ENCODE data around the gene BAIAP3. TPM values are rescaled to one million over a fixed set of nuclear protein-coding genes. Genes with fewer than 3 reads are reported as not detected.

Gene BAIAP3
- total and polyA plus RNA-seq, 2 donors (not counting 3 experiments of a cell fraction or from before 2014, with no cell fraction given): 0.36 to 0.66 TPM

DNA sequence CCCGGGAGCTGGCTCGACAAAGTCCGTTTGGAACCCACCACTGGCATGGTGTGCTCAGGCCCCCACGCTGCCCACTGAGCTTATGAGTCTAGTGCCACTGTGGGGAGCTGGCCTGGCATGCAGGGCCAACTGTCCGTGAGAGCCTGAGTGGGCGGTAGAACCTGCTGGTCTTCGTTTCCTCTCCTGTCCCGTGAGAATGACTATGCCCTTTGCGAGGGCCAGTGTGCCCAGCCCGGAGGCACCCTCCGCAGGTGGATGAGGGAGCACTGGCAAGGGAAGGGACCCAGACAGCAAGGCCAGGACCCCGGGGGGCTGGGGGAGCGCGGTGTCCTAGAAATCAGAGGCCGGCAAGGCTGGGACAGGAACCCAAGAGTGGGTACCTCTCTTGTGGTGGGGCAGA, 3.2 kb downstream of the BAIAP3 start:
- no peaks in the 10 kb centered on the region for H3K36me3 ChIP-seq (ENCODE audit: control insufficient read depth in 2 of 2, extremely low read depth in 1 of 2, insufficient read depth in 2 of 2, low read length in 2 of 2)
- H3K9ac ChIP-seq (replicated peaks; ENCODE audit: extremely low read depth, insufficient read depth, low read length): no peak overlapping the region
- no peak overlapping the region for H2AFZ ChIP-seq (ENCODE audit: low read depth, low read length)
- H3K4me3 ChIP-seq (replicated peaks in 1 of 3; ENCODE audit: insufficient read depth in 1 of 3, low read depth in 1 of 3, low read length in 3 of 3): no peak overlapping the region
- BruUV-seq (replicated peaks): no TSS peak
- H3K79me2 ChIP-seq (ENCODE audit: control insufficient read depth, insufficient read depth, low read length): no peaks in the 10 kb centered on the region
- H3K4me2 ChIP-seq (ENCODE audit: insufficient read depth, low read length): no peak overlapping the region
- peaks cover 30 to 39% of the 10 kb centered on the region in 2 experiments for H3K27me3 ChIP-seq (ENCODE audit: control insufficient read depth in 2 of 2, insufficient read depth in 2 of 2, low read length in 2 of 2)
- CTCF ChIA-PET: interaction anchor here (1.0 to 1.3 kb wide), 2 partner anchors 10 to 52 kb away, joined by 3 read pairs; no protein-coding TSS in a partner anchor
- DNase-seq (ENCODE audit: low read depth, low spot score) (no peak), FAIRE-seq (no peak)
- no peaks in the 10 kb centered on the region for H4K20me1 ChIP-seq (replicated peaks; ENCODE audit: control insufficient read depth, extremely low read depth, insufficient read depth, low read length)
- intact Hi-C loops (cut with micrococcal nuclease): no loop called here
- no peaks in the 10 kb centered on the region for H3K9me1 ChIP-seq (replicated peaks; ENCODE audit: control insufficient read depth, extremely low read depth, insufficient read depth, low read length)
- TF ChIP-seq EZH2 (IDR thresholded peaks at IDR 0.05; ENCODE audit: borderline replicate concordance, low read depth, low read length, severe bottlenecking) (no peak), POLR2A (IDR thresholded peaks at IDR 0.05; ENCODE audit: low read depth, low read length) (no peak), MAX (IDR thresholded peaks at IDR 0.05; ENCODE audit: insufficient read depth, insufficient read length) (no peak), MYC (IDR thresholded peaks at IDR 0.05; ENCODE audit: low read depth, low read length) (no peak), CTCF (IDR thresholded peaks at IDR 0.05; ENCODE audit: extremely low read depth in 1 of 2, insufficient read depth in 1 of 2, low read depth in 1 of 2, low read length in 2 of 2) (no peak), POLR2AphosphoS5 (IDR thresholded peaks at IDR 0.05; ENCODE audit: insufficient read depth, low read depth, low read length) (no peak), FOS (IDR thresholded peaks at IDR 0.05; ENCODE audit: borderline replicate concordance, insufficient read depth, low read length) (no peak), JUN (IDR thresholded peaks at IDR 0.05; ENCODE audit: borderline replicate concordance, insufficient read depth, insufficient read length, low read depth) (no peak), GATA2 (IDR thresholded peaks at IDR 0.05; ENCODE audit: insufficient read depth, insufficient read length, low read depth, low read length) (no peak)
- H3K27ac ChIP-seq (ENCODE audit: insufficient read depth, low read depth, low read length): no peak overlapping the region
- POLR2A ChIA-PET: no interaction called here
- H3K9me3 ChIP-seq (replicated peaks; ENCODE audit: control insufficient read depth, insufficient read depth, low read length): no peaks in the 10 kb centered on the region
- dilution Hi-C loops (cut with MboI; ENCODE audit: extremely low pct_ligation_motif_present, low sequenced_read_pairs): no loop called here
- peaks cover 9% of the 10 kb centered on the region for H3K4me1 ChIP-seq (ENCODE audit: control insufficient read depth, extremely low read depth, insufficient read depth, low read length)
